Panc1 (cell line): ENCODE results near the gene ANKRD42. TPM values are rescaled to one million over a fixed set of nuclear protein-coding genes. Genes with fewer than 3 reads are reported as not detected.

Experiments used
- ATAC-seq: fragments of 200-7000 bp; cut with Tn5 transposase; 2 replicates; pipeline ENCODE4 v1.9.1; 2020; ENCODE audit warnings: mild to moderate bottlenecking, moderate library complexity
- BruUV-seq: library from RNA; stranded (reverse); fragments of 400-500 nt; replicated peaks from 2 replicates; lab custom pipeline; 2021; lab: Mats Ljungman, UMichigan
- CTCF ChIA-PET: fragments of 300-600 bp; sonication (Branson Sonifier 250); formaldehyde crosslinking; loops from one replicate; lab custom pipeline; 2022; ENCODE audit warnings: antibody characterized with exemption; lab: Charles Lee
- POLR2A ChIA-PET: fragments of 300-600 bp; sonication (Branson Sonifier 250); formaldehyde crosslinking; loops from one replicate; lab custom pipeline; 2022; ENCODE audit warnings: antibody characterized with exemption; lab: Charles Lee
- DNase-seq: peaks from one replicate; pipeline ENCODE4 v3.0.0-alpha.2; 2010; ENCODE audit warnings: low read depth, low spot score
- H3K27ac ChIP-seq: 2 replicates; pipeline ENCODE4 v1.5.1; 2011; ENCODE audit warnings: mild to moderate bottlenecking, low read length, inconsistent platforms
- H3K27me3 ChIP-seq: fragments of 200-500 bp; sonication (Bioruptor generic); 2 replicates; pipeline ENCODE4 v1.6.0; 2014; ENCODE audit warnings: low read length, inconsistent platforms; ENCODE audit not compliant: control insufficient read depth, insufficient read depth
- H3K36me3 ChIP-seq: fragments of 200-500 bp; sonication (Bioruptor generic); 2 replicates; pipeline ENCODE4 v1.5.1; 2014; ENCODE audit warnings: inconsistent platforms, mild to moderate bottlenecking, low read length, moderate library complexity; ENCODE audit not compliant: control insufficient read depth, insufficient read depth
- H3K4me1 ChIP-seq: 2 replicates; pipeline ENCODE4 v1.5.1; 2011; ENCODE audit warnings: inconsistent platforms, mild to moderate bottlenecking, low read length, moderate library complexity; ENCODE audit not compliant: control insufficient read depth, insufficient read depth
- H3K4me3 ChIP-seq, 2 experiments: 2 replicates each; pipeline ENCODE4 v1.5.1; 2011 to 2012; ENCODE audit warnings: low read depth in 2 of 2, low read length in 2 of 2, mild to moderate bottlenecking in 2 of 2, inconsistent platforms in 1 of 2, moderate library complexity in 1 of 2
- H3K9me3 ChIP-seq: fragments of 200-500 bp; sonication (Bioruptor generic); 2 replicates; pipeline ENCODE4 v1.5.1; 2014; ENCODE audit warnings: low read depth, mild to moderate bottlenecking, inconsistent platforms, low read length, moderate library complexity; ENCODE audit not compliant: control insufficient read depth, insufficient read depth
- POLR2AphosphoS5 ChIP-seq: IDR thresholded peaks from 2 replicates; pipeline ENCODE4 v1.6.1; 2012; ENCODE audit warnings: mild to moderate bottlenecking, low read depth, low read length, moderate library complexity
- SIN3A ChIP-seq: IDR thresholded peaks from 2 replicates; pipeline ENCODE4 v1.6.1; 2012; ENCODE audit warnings: low read depth, mild to moderate bottlenecking, low read length, moderate library complexity, borderline replicate concordance; ENCODE audit not compliant: insufficient read depth
- TCF7L2 ChIP-seq: IDR thresholded peaks from 2 replicates; pipeline ENCODE4 v1.6.1; 2011; ENCODE audit warnings: mild to moderate bottlenecking, low read depth, low read length, inconsistent platforms
- in situ Hi-C: cut with HindIII; loops from 2 replicates; pipeline ENCODE4 v1.10.0; 2016; ENCODE audit warnings: low sequenced_read_pairs, low pct_unique_long_range_greater_than_20kb
- intact Hi-C: fragments of 100-400 bp; cut with micrococcal nuclease; formaldehyde crosslinking; loops from one replicate; pipeline ENCODE4 v1.10.0; 2022; ENCODE audit not compliant: unreplicated experiment
- total RNA-seq: library from RNA; stranded (reverse); gene quantifications from one replicate; pipeline ENCODE4 v1.2.1, GENCODE V29; 2021; ENCODE audit not compliant: unreplicated experiment
- TF ChIP-seq, protein P1 (sequence below), 2 experiments: IDR thresholded peaks; 2 replicates each; pipeline ENCODE4 v1.6.1; 2011 to 2012; ENCODE audit warnings: low read depth in 2 of 2, control low read depth in 1 of 2, low read length in 1 of 2, mild to moderate bottlenecking in 1 of 2, moderate library complexity in 1 of 2; ENCODE audit not compliant: insufficient read depth in 1 of 2

ANKRD42 gene
- total RNA-seq, 1 experiment from 2014 or later: 14.8 TPM

- Histone ChIP-seq H3K4me3 (peak overlapping the region; percentile 86 to 95), H3K4me1 (peaks cover 12% of the 10 kb centered on the region), H3K27ac (peak overlapping the region; percentile 92), H3K9me3 (no peaks in the 10 kb centered on the region), H3K36me3 (peaks cover 28% of the 10 kb centered on the region), H3K27me3 (no peaks in the 10 kb centered on the region)
- in situ Hi-C loops: no loop called here
- CTCF ChIA-PET: no interaction called here
- TF ChIP-seq TCF7L2 (no peak; the same call in 1 of the 2 replicates), SIN3A (0 out of 2 replicates have a peak, but pooled peaks have one; percentile 59), POLR2AphosphoS5 (peak; percentile 81; the same call in 1 of the 2 replicates)
- DNase-seq: peak; percentile 100
- POLR2A ChIA-PET: interaction anchor here (0.6 to 1.4 kb wide), 11 partner anchors 18 to 256 kb away, joined by 3 to 11 read pairs (median 4); partner anchors contain the start of gene PRCP
- TSS peak; percentile 98 for BruUV-seq
- intact Hi-C loops: loop anchor here (5.0 to 10.0 kb wide), 3 partner anchors 69 to 252 kb away; partner anchors contain the start of genes DDIAS, PRCP and RAB30
- peak; percentile 92 for ATAC-seq
These were observed 37.1 kb upstream of the ANKRD42 start for GRCh38 chr11:83156144-83156995.

DNA sequence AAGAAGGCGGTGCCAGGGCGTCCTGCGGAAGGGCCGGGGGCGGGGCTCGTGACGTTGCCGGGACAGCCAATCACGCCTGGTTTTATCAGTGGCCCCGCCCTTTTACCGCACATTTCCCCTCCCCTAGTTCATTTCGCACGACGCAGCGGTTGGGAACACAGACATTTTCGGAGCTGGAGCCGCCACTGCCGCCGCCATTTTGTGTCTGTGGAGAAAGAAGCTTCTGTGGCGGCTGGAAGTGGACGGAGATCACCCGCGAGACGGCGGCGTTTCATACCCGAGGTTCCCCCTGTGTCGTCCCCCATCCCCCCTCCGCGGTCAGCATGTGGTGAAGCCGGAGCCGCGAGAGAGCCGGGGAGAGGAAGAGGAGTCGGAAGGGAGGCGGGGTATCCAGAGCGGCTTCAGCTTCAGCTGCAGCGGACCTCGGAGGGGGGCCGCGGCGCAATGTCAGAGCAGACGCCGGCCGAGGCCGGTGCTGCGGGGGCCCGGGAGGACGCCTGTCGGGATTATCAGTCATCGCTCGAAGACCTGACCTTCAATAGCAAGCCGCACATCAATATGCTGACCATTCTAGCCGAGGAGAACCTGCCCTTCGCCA lies 36.4 kb upstream of the ANKRD42 start, which contains the start of gene PCF11:
PCF11 (plus strand) TSS at position 136 of the 598 bp plus-strand sequence; CDS start at position 445, 309 bp downstream.
- POLR2A ChIA-PET: interaction anchor here (0.7 to 1.4 kb wide), 8 partner anchors 31 to 257 kb away, joined by 3 to 11 read pairs (median 4); partner anchors contain the start of gene PRCP
- CTCF ChIA-PET: no interaction called here
- in situ Hi-C loops: no loop called here
- Histone ChIP-seq H3K4me1 (peaks cover 19% of the 10 kb centered on the region), H3K27me3 (no peaks in the 10 kb centered on the region), H3K27ac (peak within 1 kb of the TSS; percentile 95), H3K4me3 (peak within 1 kb of the TSS; percentile 86 to 95), H3K36me3 (peaks cover 33% of the 10 kb centered on the region), H3K9me3 (no peaks in the 10 kb centered on the region)
- DNase-seq (no peak), ATAC-seq (peak; percentile 41)
- TF ChIP-seq POLR2AphosphoS5: peak; percentile 98
- TF ChIP-seq, protein P1, sequence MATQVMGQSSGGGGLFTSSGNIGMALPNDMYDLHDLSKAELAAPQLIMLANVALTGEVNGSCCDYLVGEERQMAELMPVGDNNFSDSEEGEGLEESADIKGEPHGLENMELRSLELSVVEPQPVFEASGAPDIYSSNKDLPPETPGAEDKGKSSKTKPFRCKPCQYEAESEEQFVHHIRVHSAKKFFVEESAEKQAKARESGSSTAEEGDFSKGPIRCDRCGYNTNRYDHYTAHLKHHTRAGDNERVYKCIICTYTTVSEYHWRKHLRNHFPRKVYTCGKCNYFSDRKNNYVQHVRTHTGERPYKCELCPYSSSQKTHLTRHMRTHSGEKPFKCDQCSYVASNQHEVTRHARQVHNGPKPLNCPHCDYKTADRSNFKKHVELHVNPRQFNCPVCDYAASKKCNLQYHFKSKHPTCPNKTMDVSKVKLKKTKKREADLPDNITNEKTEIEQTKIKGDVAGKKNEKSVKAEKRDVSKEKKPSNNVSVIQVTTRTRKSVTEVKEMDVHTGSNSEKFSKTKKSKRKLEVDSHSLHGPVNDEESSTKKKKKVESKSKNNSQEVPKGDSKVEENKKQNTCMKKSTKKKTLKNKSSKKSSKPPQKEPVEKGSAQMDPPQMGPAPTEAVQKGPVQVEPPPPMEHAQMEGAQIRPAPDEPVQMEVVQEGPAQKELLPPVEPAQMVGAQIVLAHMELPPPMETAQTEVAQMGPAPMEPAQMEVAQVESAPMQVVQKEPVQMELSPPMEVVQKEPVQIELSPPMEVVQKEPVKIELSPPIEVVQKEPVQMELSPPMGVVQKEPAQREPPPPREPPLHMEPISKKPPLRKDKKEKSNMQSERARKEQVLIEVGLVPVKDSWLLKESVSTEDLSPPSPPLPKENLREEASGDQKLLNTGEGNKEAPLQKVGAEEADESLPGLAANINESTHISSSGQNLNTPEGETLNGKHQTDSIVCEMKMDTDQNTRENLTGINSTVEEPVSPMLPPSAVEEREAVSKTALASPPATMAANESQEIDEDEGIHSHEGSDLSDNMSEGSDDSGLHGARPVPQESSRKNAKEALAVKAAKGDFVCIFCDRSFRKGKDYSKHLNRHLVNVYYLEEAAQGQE (IDR thresholded peaks at IDR 0.05; ENCODE audit: insufficient read depth in 1 of 2, low read depth in 2 of 2, low read length in 1 of 2): peak in 1 of 2 experiments; percentile 53; a peak in 2 of 4 replicates
- TF ChIP-seq SIN3A: peak; percentile 79
- TF ChIP-seq TCF7L2: no peak
- BruUV-seq: TSS peak; percentile 83
- intact Hi-C loops: loop anchor here (5.0 to 10.0 kb wide), 3 partner anchors 70 to 252 kb away; partner anchors contain the start of genes DDIAS, PRCP and RAB30
